CD14-positive monocyte (primary cell): ENCODE measurements around the gene ARL5C. TPM values are rescaled to one million over a fixed set of nuclear protein-coding genes. Genes with fewer than 3 reads are reported as not detected.
A peak's percentile ranks its signal among the peaks of the same experiment; 100 is the strongest.

Experiments
- DNase-seq, 3 donors: peaks; one replicate each; pipeline ENCODE4 v3.0.0-alpha.2; 2011 to 2022
- H2AFZ ChIP-seq: 2 replicates; pipeline ENCODE4 v1.6.0; 2012; ENCODE audit warnings: mild to moderate bottlenecking, low read depth, low read length, inconsistent platforms; ENCODE audit not compliant: insufficient read depth, poor library complexity, severe bottlenecking
- H3K27ac ChIP-seq, 2 donors: 1 replicate in 1 of 2; 2 replicates in 1 of 2; pipeline ENCODE4 v1.5.1; 2012 to 2013; ENCODE audit warnings: low read length in 2 of 2, control low read depth in 1 of 2, inconsistent platforms in 1 of 2, low read depth in 1 of 2, mild to moderate bottlenecking in 1 of 2
- H3K27me3 ChIP-seq, 2 donors: one replicate each; pipeline versions ENCODE4 v1.6.0 to v1.6.1; 2011 to 2013; ENCODE audit warnings: low read length in 2 of 2; ENCODE audit not compliant: control insufficient read depth in 2 of 2, insufficient read depth in 2 of 2
- H3K36me3 ChIP-seq, 2 donors: replicated peaks in 1 of 2; 1 replicate in 1 of 2; 2 replicates in 1 of 2; pipeline versions ENCODE4 v1.5.1 to v1.6.1; 2012 to 2013; ENCODE audit warnings: low read length in 2 of 2, control low read depth in 1 of 2, inconsistent platforms in 1 of 2, mild to moderate bottlenecking in 1 of 2; ENCODE audit not compliant: insufficient read depth in 2 of 2, control insufficient read depth in 1 of 2
- H3K4me1 ChIP-seq, 2 donors: 1 replicate in 1 of 2; 2 replicates in 1 of 2; pipeline versions ENCODE4 v1.5.1 to v1.6.1; 2012 to 2013; ENCODE audit warnings: low read length in 2 of 2, control low read depth in 1 of 2, inconsistent platforms in 1 of 2, mild to moderate bottlenecking in 1 of 2, moderate library complexity in 1 of 2; ENCODE audit not compliant: insufficient read depth in 2 of 2, control insufficient read depth in 1 of 2
- H3K4me2 ChIP-seq: replicated peaks from 2 replicates; pipeline ENCODE3; 2012; ENCODE audit warnings: low read length, moderate library complexity, mild to moderate bottlenecking; ENCODE audit not compliant: poor library complexity, severe bottlenecking; ENCODE audit errors: extremely low read depth
- H3K4me3 ChIP-seq, 3 experiments: fragments of 200-600 bp in 1 of 3; sonication (generic) in 1 of 3; replicated peaks in 1 of 3; 1 replicate in 2 of 3; 2 replicates in 1 of 3; pipeline ENCODE4 v1.5.1; 2011 to 2013; ENCODE audit warnings: low read length in 3 of 3, mild to moderate bottlenecking in 3 of 3, control low read depth in 2 of 3, low read depth in 2 of 3, inconsistent platforms in 1 of 3, moderate library complexity in 1 of 3
- H3K79me2 ChIP-seq: 2 replicates; pipeline ENCODE4 v1.6.0; 2012; ENCODE audit warnings: mild to moderate bottlenecking, control low read depth, inconsistent platforms, low read length, moderate library complexity; ENCODE audit not compliant: insufficient read depth
- H3K9ac ChIP-seq: 2 replicates; pipeline ENCODE4 v1.6.0; 2017; ENCODE audit warnings: low read length, mild to moderate bottlenecking; ENCODE audit not compliant: insufficient read depth, poor library complexity, severe bottlenecking
- H3K9me3 ChIP-seq, 2 donors: replicated peaks in 1 of 2; 1 replicate in 1 of 2; 2 replicates in 1 of 2; pipeline versions ENCODE4 v1.5.1 to v1.6.1; 2012 to 2013; ENCODE audit warnings: low read length in 2 of 2, control low read depth in 1 of 2; ENCODE audit not compliant: control insufficient read depth in 1 of 2, insufficient read depth in 1 of 2
- H4K20me1 ChIP-seq: 2 replicates; pipeline ENCODE4 v1.6.0; 2012; ENCODE audit warnings: mild to moderate bottlenecking, low read length, control low read depth, moderate library complexity; ENCODE audit not compliant: insufficient read depth
- H3K27ac Mint-ChIP-seq, 7 donors: one replicate each; pipeline ENCODE4 v1.8.0; 2020; ENCODE audit warnings: mild to moderate bottlenecking in 7 of 7, mixed read lengths in 7 of 7, moderate library complexity in 6 of 7, inconsistent platforms in 2 of 7
- H3K27me3 Mint-ChIP-seq, 3 donors: one replicate each; pipeline ENCODE4 v1.8.0; 2021 to 2022; ENCODE audit warnings: low read depth in 3 of 3, mild to moderate bottlenecking in 3 of 3, mixed read lengths in 3 of 3, moderate library complexity in 3 of 3, inconsistent platforms in 1 of 3
- H3K36me3 Mint-ChIP-seq, 2 donors: one replicate each; pipeline ENCODE4 v1.8.0; 2020; ENCODE audit warnings: mixed read lengths in 2 of 2, inconsistent platforms in 1 of 2, mild to moderate bottlenecking in 1 of 2
- H3K4me1 Mint-ChIP-seq: one replicate; pipeline ENCODE4 v1.8.0; 2020; ENCODE audit warnings: mild to moderate bottlenecking, mixed read lengths
- H3K4me3 Mint-ChIP-seq, 2 donors: one replicate each; pipeline ENCODE4 v1.8.0; 2020; ENCODE audit warnings: mild to moderate bottlenecking in 2 of 2, mixed read lengths in 2 of 2, moderate library complexity in 1 of 2
- H3K9me3 Mint-ChIP-seq, 7 donors: one replicate each; pipeline ENCODE4 v1.8.0; 2020 to 2022; ENCODE audit warnings: mixed read lengths in 7 of 7, mild to moderate bottlenecking in 6 of 7, moderate library complexity in 6 of 7, inconsistent platforms in 2 of 7
- CTCF ChIP-seq: fragments of 200-600 bp; IDR thresholded peaks from one replicate; pipeline ENCODE4 v1.8.0; 2022; ENCODE audit warnings: antibody characterized with exemption, mild to moderate bottlenecking
- WGBS: methylation state at CpG from one replicate; pipeline ENCODE4 v1.1.5; 2013; ENCODE audit warnings: missing lambda C conversion rate; ENCODE audit not compliant: insufficient coverage; 5-methylcytosine and 5-hydroxymethylcytosine counted together
- intact Hi-C, 2 donors: fragments of 100-400 bp; cut with micrococcal nuclease; formaldehyde crosslinking; loops; one replicate each; pipeline versions ENCODE4 v1.15.0 to v1.15.1; 2023
- polyA plus RNA-seq, 3 donors: library from polyadenylated mRNA; depleted of rRNA in 1 of 3; unstranded in 2 of 3; stranded (reverse) in 1 of 3; fragments of 300-500 nt in 2 of 3; fragments of >200 nt in 1 of 3; fragmentation: Illumina TruSeq in 2 of 3; gene quantifications; 1 replicate in 2 of 3; 2 replicates in 1 of 3; pipeline ENCODE4 v1.2.3, GENCODE V29; 2012 to 2021

Gene ARL5C
- polyA plus RNA-seq, 3 donors = 0.04 TPM; not detected in 2

DNA sequence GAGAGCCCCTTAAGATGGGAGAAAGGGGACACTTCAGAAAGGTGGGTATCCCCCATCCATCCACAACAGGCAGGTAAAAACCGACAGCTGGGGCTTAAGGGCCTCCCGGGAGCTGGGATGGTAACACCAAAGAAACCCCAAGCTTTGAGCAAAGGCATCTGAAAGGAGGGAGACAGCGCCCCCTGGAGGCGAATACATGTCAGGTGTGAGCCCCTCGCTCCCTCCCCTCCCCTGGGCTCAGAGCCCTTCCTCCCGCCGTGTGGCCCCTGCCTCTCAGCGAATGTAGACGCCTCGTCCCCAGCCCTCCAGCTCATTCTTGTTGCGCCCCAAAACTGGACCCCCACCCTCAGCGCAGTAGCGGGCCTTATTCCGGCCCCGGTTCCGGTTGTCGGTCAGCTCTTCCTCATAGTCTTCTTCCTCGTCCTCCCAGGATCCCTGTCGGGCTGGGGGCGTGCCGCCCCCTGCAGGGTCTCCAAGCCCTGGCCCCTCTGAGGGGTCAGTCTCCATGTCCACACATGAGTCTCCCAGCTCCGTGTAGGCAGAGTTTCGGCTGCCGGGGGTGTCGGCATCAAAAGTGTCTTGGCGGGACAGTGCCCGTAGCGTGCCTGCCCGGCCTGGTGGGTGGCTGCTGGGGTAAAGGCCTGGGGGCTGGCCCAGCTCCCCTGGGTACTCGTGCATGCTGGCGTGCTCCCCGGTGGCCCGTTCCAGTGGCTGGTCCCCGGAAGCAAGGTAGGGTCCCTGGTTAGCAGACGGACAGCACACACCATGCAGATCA, 9.1 kb upstream of the ARL5C start:
- no peaks in the 10 kb centered on the region for H4K20me1 ChIP-seq
- peaks cover 29 to 30% of the 10 kb centered on the region in 2 donors for H3K36me3 Mint-ChIP-seq
- no peaks in the 10 kb centered on the region for H3K27me3 ChIP-seq
- H3K4me1 ChIP-seq = peaks cover 12 to 21% of the 10 kb centered on the region in 2 donors
- peaks cover 34% of the 10 kb centered on the region for H3K4me1 Mint-ChIP-seq
- H3K27ac ChIP-seq = no peak overlapping the region
- intact Hi-C loops = no loop called here
- H3K36me3 ChIP-seq = peaks cover 11 to 17% of the 10 kb centered on the region in 2 donors
- H3K9me3 ChIP-seq = no peaks in the 10 kb centered on the region
- peak; percentile 98 for TF ChIP-seq CTCF
- H3K79me2 ChIP-seq = no peaks in the 10 kb centered on the region
- H3K4me3 Mint-ChIP-seq = peak overlapping the region; percentile 81 to 89
- H3K9me3 Mint-ChIP-seq = peaks cover 0 to 6% (median 2%) of the 10 kb centered on the region in 7 donors
- peak; percentile 61 to 77 (median 66) for DNase-seq
- WGBS = 64% methylated on average over 29 of the region's 35 CpGs
- H3K27ac Mint-ChIP-seq = peak overlapping the region in 6 of 7 donors; percentile 22 to 87 (median 70)
- peak overlapping the region in 2 of 3 experiments; percentile 23 to 65 for H3K4me3 ChIP-seq
- peaks cover 4 to 8% (median 8%) of the 10 kb centered on the region in 3 donors for H3K27me3 Mint-ChIP-seq
- H2AFZ ChIP-seq = peak overlapping the region; percentile 54
- H3K9ac ChIP-seq = peak overlapping the region; percentile 39
- H3K4me2 ChIP-seq = peak overlapping the region; percentile 65

DNA sequence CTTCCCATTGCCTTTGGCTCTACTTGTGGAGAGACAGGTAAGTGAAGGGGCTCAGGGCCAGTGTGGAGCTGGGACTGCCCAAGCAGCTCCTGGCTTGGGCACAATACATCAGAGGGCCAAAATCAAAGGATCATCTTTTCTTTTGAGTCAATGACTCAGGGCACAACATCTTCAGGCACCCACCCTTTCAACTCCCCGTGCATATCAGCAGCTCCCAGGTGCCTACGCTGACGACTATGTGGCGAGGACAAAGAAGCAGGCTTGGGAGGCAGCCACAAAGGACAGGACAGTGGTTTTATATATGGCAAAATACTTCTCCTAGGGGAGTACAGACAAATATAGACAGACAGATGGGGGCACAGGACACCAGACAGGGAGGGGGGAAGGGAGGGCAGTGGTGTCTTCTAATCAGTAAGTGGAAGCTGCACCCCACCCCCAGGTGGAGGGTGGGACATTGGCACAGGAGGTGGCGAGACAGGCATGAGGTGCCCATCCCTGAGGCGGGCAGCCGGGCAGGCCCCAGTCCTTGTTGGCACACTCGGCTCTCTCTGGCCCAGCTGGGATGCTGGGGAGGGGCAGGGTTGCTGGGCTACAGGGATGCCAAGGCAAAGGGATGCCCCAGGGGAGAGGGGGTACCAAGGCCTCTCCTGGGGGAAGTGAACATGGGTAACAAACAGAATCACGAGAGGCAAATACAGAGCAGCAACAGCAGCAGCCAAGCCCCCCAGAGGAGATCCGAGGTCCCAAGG, 7.7 kb upstream of the ARL5C start:
- DNase-seq = no peak
- Mint-ChIP-seq H3K27me3 (peaks cover 4 to 8% (median 8%) of the 10 kb centered on the region in 3 donors), H3K4me3 (no peak overlapping the region), H3K9me3 (peaks cover 0 to 7% (median 2%) of the 10 kb centered on the region in 7 donors), H3K27ac (no peak overlapping the region), H3K36me3 (peaks cover 21 to 25% of the 10 kb centered on the region in 2 donors), H3K4me1 (peaks cover 44% of the 10 kb centered on the region)
- H4K20me1 ChIP-seq = no peaks in the 10 kb centered on the region
- WGBS = 87% methylated on average over 5 of the region's 10 CpGs
- no peaks in the 10 kb centered on the region for H3K9me3 ChIP-seq
- intact Hi-C loops = no loop called here
- H3K27ac ChIP-seq = no peak overlapping the region
- peaks cover 23 to 35% of the 10 kb centered on the region in 2 donors for H3K4me1 ChIP-seq
- no peaks in the 10 kb centered on the region for H3K79me2 ChIP-seq
- no peak overlapping the region for H3K9ac ChIP-seq
- no peak overlapping the region for H3K4me3 ChIP-seq
- no peaks in the 10 kb centered on the region for H3K27me3 ChIP-seq
- no peak for TF ChIP-seq CTCF
- H3K4me2 ChIP-seq = no peak overlapping the region
- H2AFZ ChIP-seq = no peak overlapping the region
- peaks cover 8 to 17% of the 10 kb centered on the region in 2 donors for H3K36me3 ChIP-seq
